K562 (cell line): ENCODE measurements around the gene SLC9A3. TPM values are rescaled to one million over a fixed set of nuclear protein-coding genes. Genes with fewer than 3 reads are reported as not detected.

Experiments used
- ARID4B ChIP-seq: sonication (generic); formaldehyde crosslinking; IDR thresholded peaks from 2 replicates; pipeline ENCODE4 v1.8.0; 2022; ENCODE audit warnings: mild to moderate bottlenecking, missing genetic modification reagents
- GATAD2A ChIP-seq: fragments of 450-650 bp; IDR thresholded peaks from 2 replicates; pipeline ENCODE4 v1.6.1; 2017
- HDAC6 ChIP-seq: IDR thresholded peaks from 2 replicates; pipeline ENCODE4 v1.6.1; 2012; ENCODE audit warnings: low read depth, mild to moderate bottlenecking, control low read depth, inconsistent platforms, low read length, moderate library complexity
- LCOR ChIP-seq: sonication (generic); formaldehyde crosslinking; IDR thresholded peaks from 2 replicates; pipeline ENCODE4 v1.8.0; 2022; ENCODE audit warnings: mild to moderate bottlenecking, missing genetic modification reagents
- MCM5 ChIP-seq: fragments of 450-650 bp; IDR thresholded peaks from 2 replicates; pipeline ENCODE4 v1.6.1; 2016; ENCODE audit warnings: low read depth
- NFE2 ChIP-seq: IDR thresholded peaks from 2 replicates; pipeline ENCODE4 v1.6.1; 2014; ENCODE audit warnings: antibody characterized with exemption, low read depth
- NFXL1 ChIP-seq: fragments of 450-650 bp; formaldehyde crosslinking; IDR thresholded peaks from 2 replicates; pipeline ENCODE4 v1.4.0; 2021; ENCODE audit warnings: mild to moderate bottlenecking
- PPARD ChIP-seq: fragments of 250-450 bp; sonication (Bioruptor Pico); IDR thresholded peaks from 2 replicates; pipeline ENCODE4 v1.8.0; 2022; ENCODE audit warnings: inconsistent platforms, mild to moderate bottlenecking, moderate library complexity
- THAP7 ChIP-seq: fragments of 250-450 bp; sonication (Bioruptor Pico); IDR thresholded peaks from 2 replicates; pipeline ENCODE4 v1.5.0; 2021
- polyA plus RNA-seq, 8 experiments: library from polyadenylated mRNA; depleted of rRNA in 4 of 8; stranded (reverse) in 5 of 8; unstranded in 3 of 8; fragments of >200 nt; fragmentation: Nextera tagmentation in 2 of 8; fragmentation: Illumina TruSeq in 1 of 8; extraction: Ambion mirVana in 2 of 8; extraction: Trizol in 1 of 8; gene quantifications; 2 replicates each; pipeline versions ENCODE4 v1.2.1 to v1.2.3, GENCODE V29; 2011 to 2014; ENCODE audit warnings: inconsistent platforms in 1 of 8, missing spikeins in 1 of 8
- total RNA-seq, 7 experiments: library from RNA; depleted of rRNA in 6 of 7; stranded (reverse); fragments of >200 nt in 6 of 7; fragmentation: Illumina TruSeq in 2 of 7; extraction: Trizol in 2 of 7; gene quantifications; 2 replicates each; pipeline versions ENCODE4 v1.2.1 to v1.2.3, GENCODE V29; 2011 to 2021; ENCODE audit warnings: low replicate concordance in 1 of 7
- TF ChIP-seq, protein P1 (sequence below): sonication (generic); formaldehyde crosslinking; IDR thresholded peaks from 2 replicates; pipeline ENCODE4 v1.8.1; 2023; ENCODE audit warnings: mild to moderate bottlenecking, missing genetic modification reagents

The SLC9A3 gene
- total and polyA plus RNA-seq, 9 of the 15 experiments (the other 6 are each of a cell fraction or from before 2014, with no cell fraction given), result 1.5 to 5.8 (median 3.7) TPM; not detected in 2

- TF ChIP-seq THAP7, result no peak
- TF ChIP-seq, protein P1, sequence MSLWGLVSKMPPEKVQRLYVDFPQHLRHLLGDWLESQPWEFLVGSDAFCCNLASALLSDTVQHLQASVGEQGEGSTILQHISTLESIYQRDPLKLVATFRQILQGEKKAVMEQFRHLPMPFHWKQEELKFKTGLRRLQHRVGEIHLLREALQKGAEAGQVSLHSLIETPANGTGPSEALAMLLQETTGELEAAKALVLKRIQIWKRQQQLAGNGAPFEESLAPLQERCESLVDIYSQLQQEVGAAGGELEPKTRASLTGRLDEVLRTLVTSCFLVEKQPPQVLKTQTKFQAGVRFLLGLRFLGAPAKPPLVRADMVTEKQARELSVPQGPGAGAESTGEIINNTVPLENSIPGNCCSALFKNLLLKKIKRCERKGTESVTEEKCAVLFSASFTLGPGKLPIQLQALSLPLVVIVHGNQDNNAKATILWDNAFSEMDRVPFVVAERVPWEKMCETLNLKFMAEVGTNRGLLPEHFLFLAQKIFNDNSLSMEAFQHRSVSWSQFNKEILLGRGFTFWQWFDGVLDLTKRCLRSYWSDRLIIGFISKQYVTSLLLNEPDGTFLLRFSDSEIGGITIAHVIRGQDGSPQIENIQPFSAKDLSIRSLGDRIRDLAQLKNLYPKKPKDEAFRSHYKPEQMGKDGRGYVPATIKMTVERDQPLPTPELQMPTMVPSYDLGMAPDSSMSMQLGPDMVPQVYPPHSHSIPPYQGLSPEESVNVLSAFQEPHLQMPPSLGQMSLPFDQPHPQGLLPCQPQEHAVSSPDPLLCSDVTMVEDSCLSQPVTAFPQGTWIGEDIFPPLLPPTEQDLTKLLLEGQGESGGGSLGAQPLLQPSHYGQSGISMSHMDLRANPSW, result peak; percentile 13; the same call in 1 of the 2 replicates
- TF ChIP-seq ARID4B, result peak; percentile 87
- TF ChIP-seq HDAC6, result no peak
- TF ChIP-seq LCOR (CRISPR knock-in tag), result peak; percentile 40; the same call in 1 of the 2 replicates
- 0 out of 2 replicates have a peak, but pooled peaks have one; percentile 11 for TF ChIP-seq NFXL1 (CRISPR knock-in tag)
- no peak for TF ChIP-seq NFE2
- peak; percentile 41; the same call in 1 of the 2 replicates for TF ChIP-seq GATAD2A
- no peak for TF ChIP-seq MCM5
- no peak for TF ChIP-seq PPARD (CRISPR knock-in tag)
These were observed 81.7 kb downstream of the SLC9A3 start, which contains the start of gene EXOC3 (continued) for GRCh38 chr5:442335-443238.
